HEK293 (cell line): ENCODE measurements around the gene PRPS1L1.

Experiments used
- KLF16 ChIP-seq: fragments of 450-650 bp; formaldehyde crosslinking; IDR thresholded peaks from 2 replicates; pipeline ENCODE4 v1.5.1; 2017; ENCODE audit warnings: missing biosample characterization, missing genetic modification characterization
- ZNF133 ChIP-seq: fragments of 450-650 bp; formaldehyde crosslinking; IDR thresholded peaks from 2 replicates; pipeline ENCODE4 v1.5.1; 2016; ENCODE audit warnings: missing biosample characterization, missing genetic modification characterization
- ZNF558 ChIP-seq: fragments of 450-650 bp; formaldehyde crosslinking; IDR thresholded peaks from 2 replicates; pipeline ENCODE4 v1.5.1; 2016; ENCODE audit warnings: missing biosample characterization, missing genetic modification characterization
- TF ChIP-seq, protein P1 (sequence below): fragments of 450-650 bp; formaldehyde crosslinking; IDR thresholded peaks from 2 replicates; pipeline ENCODE4 v1.5.1; 2016; ENCODE audit warnings: missing biosample characterization, missing genetic modification characterization

DNA sequence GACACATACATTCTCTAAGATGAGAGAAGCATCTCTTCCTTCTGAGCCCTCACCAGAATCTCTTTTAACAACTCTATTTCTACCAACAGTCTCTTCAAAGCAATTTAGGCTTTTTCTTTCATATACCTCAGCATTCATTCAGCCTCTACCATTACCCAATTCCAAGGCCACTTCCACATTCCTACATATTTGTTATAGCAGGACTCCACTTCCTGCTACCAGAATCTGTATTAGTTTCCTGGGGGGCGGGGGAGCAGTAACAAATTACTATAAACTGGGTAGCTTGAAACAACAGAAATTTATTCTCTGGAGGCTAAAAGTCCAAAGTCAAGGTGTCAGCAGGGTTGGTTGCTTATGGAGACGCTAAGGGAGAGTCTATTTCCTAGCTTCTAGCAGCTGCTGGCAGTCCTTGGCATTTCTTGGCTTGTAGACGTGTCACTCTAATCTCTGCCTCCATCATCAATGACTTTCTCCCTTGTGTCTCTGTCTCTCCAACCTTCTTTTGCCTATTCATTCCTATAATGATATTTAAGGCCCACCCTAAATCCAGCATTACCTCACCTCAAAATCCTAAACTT is 7.4 kb downstream of the PRPS1L1 start:
- TF ChIP-seq ZNF133 (tag by site-specific recombination) (no peak), ZNF558 (tag by site-specific recombination) (no peak), KLF16 (tag by site-specific recombination) (no peak)
- TF ChIP-seq, protein P1, sequence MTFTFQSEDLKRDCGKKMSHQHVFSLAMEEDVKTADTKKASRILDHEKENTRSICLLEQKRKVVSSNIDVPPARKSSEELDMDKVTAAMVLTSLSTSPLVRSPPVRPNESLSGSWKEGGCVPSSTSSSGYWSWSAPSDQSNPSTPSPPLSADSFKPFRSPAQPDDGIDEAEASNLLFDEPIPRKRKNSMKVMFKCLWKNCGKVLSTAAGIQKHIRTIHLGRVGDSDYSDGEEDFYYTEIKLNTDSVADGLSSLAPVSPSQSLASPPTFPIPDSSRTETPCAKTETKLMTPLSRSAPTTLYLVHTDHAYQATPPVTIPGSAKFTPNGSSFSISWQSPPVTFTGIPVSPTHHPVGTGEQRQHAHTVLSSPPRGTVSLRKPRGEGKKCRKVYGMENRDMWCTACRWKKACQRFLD (tag by site-specific recombination): no peak
